ENCODE measurements around the gene SPECC1L. TPM values are rescaled to one million over a fixed set of nuclear protein-coding genes. Genes with fewer than 3 reads are reported as not detected.

The SPECC1L gene
- total RNA-seq, 2 donors from 2014 or later: 39.6 to 63.2 TPM

GRCh38 chr22:24405631-24406321, 135.1 kb downstream of the SPECC1L start:
- intact Hi-C loops (cut with DNase I): no loop called here
- no peaks in the 10 kb centered on the region for H3K27me3 ChIP-seq (replicated peaks; ENCODE audit: insufficient read depth)
- DNase-seq (ENCODE audit: low spot score): no peak
- peaks cover 28% of the 10 kb centered on the region for H3K4me1 ChIP-seq (replicated peaks)
- H3K9me3 ChIP-seq: no peaks in the 10 kb centered on the region
- no peak for TF ChIP-seq POLR2A (IDR thresholded peaks at IDR 0.05)
- TF ChIP-seq POLR2AphosphoS5 (IDR thresholded peaks at IDR 0.05): no peak
- TF ChIP-seq CTCF (IDR thresholded peaks at IDR 0.05): no peak
- WGBS: 98% methylated on average over 12 of the region's 12 CpGs
- no peaks in the 10 kb centered on the region for H3K36me3 ChIP-seq
- H3K27ac ChIP-seq: no peak overlapping the region
- H3K4me3 ChIP-seq: no peak overlapping the region

- peaks cover 28% of the 10 kb centered on the region for H3K4me1 ChIP-seq (replicated peaks)
- 87% methylated on average over 19 of the region's 19 CpGs for whole genome bisulfite sequencing
- H3K27me3 ChIP-seq (replicated peaks; ENCODE audit: insufficient read depth): no peaks in the 10 kb centered on the region
- H3K36me3 ChIP-seq: no peaks in the 10 kb centered on the region
- H3K27ac ChIP-seq: no peak overlapping the region
- no peak for DNase-seq (ENCODE audit: low spot score)
- no peak overlapping the region for H3K4me3 ChIP-seq
- TF ChIP-seq POLR2AphosphoS5 (IDR thresholded peaks at IDR 0.05) (no peak), CTCF (IDR thresholded peaks at IDR 0.05) (no peak), POLR2A (IDR thresholded peaks at IDR 0.05) (no peak)
- no peaks in the 10 kb centered on the region for H3K9me3 ChIP-seq
- intact Hi-C loops (cut with DNase I): no loop called here
Observed at GRCh38 chr22:24406322-24407277, 136.0 kb downstream of the SPECC1L start.

GRCh38 chr22:24407278-24407665, 136.6 kb downstream of the SPECC1L start:
- Histone ChIP-seq H3K27ac (no peak overlapping the region), H3K4me1 (replicated peaks) (peaks cover 27% of the 10 kb centered on the region), H3K36me3 (no peaks in the 10 kb centered on the region), H3K27me3 (replicated peaks; ENCODE audit: insufficient read depth) (no peaks in the 10 kb centered on the region), H3K4me3 (no peak overlapping the region), H3K9me3 (no peaks in the 10 kb centered on the region)
- intact Hi-C loops (cut with DNase I): no loop called here
- DNase-seq (ENCODE audit: low spot score): no peak
- whole genome bisulfite sequencing: 69% methylated on average over 15 of the region's 15 CpGs
- TF ChIP-seq POLR2AphosphoS5 (IDR thresholded peaks at IDR 0.05): no peak
- TF ChIP-seq CTCF (IDR thresholded peaks at IDR 0.05): no peak
- TF ChIP-seq POLR2A (IDR thresholded peaks at IDR 0.05): no peak

GRCh38 chr22:24407884-24408283, 137.3 kb downstream of the SPECC1L start:
- TF ChIP-seq POLR2A (IDR thresholded peaks at IDR 0.05) (no peak), CTCF (IDR thresholded peaks at IDR 0.05) (no peak), POLR2AphosphoS5 (IDR thresholded peaks at IDR 0.05) (no peak)
- Histone ChIP-seq H3K9me3 (no peaks in the 10 kb centered on the region), H3K4me1 (replicated peaks) (peaks cover 21% of the 10 kb centered on the region), H3K27ac (no peak overlapping the region), H3K4me3 (no peak overlapping the region), H3K27me3 (replicated peaks; ENCODE audit: insufficient read depth) (no peaks in the 10 kb centered on the region), H3K36me3 (no peaks in the 10 kb centered on the region)
- WGBS: 77% methylated on average over 4 of the region's 4 CpGs
- intact Hi-C loops (cut with DNase I): no loop called here
- DNase-seq (ENCODE audit: low spot score): no peak

All from prostate gland (tissue), 2 donors.